NCI-H1436 (cell line): ENCODE results near the gene GRM7.

Source experiments
- DNase-seq: peaks from one replicate; lab custom pipeline; 2025; lab: John Stamatoyannopoulos, UW

GRM7 gene

GRCh38 chr3:7789324-7789723 is 928.4 kb downstream of the GRM7 start:
- no peak for DNase-seq

GRCh38 chr3:7790141-7790540 is 929.2 kb downstream of the GRM7 start:
- no peak for DNase-seq
